ENCODE measurements around the gene CGB3.

CGB3 gene

DNA sequence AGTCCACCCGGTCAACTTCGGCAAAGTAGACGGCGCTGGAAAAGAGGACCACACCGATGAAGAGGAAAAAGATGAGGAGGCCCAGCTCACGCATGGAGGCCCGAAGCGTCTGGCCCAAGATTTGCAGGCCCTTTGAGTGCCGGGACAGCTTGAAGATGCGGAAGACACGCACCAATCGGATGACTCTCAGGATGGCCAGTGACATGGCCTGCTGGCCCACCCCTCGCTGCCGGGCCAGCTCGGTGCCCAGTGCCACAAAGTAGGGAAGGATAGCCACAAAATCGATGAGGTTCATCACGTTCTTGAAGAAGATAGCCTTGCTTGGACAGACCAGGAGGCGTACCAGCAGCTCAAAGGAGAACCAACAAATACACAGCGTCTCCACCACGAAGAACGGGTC lies 46.3 kb upstream of the CGB3 start (continued):
- TF ChIP-seq RBAK (tag by site-specific recombination; IDR thresholded peaks at IDR 0.05): no peak
- no peak for TF ChIP-seq ZSCAN30 (tag by site-specific recombination; IDR thresholded peaks at IDR 0.05)
- TF ChIP-seq KLF8 (tag by site-specific recombination; IDR thresholded peaks at IDR 0.05): no peak
- TF ChIP-seq ZNF19 (tag by site-specific recombination; IDR thresholded peaks at IDR 0.05; ENCODE audit: low read depth): no peak
- no peak for TF ChIP-seq FEZF1 (tag by site-specific recombination; IDR thresholded peaks at IDR 0.05)

DNA sequence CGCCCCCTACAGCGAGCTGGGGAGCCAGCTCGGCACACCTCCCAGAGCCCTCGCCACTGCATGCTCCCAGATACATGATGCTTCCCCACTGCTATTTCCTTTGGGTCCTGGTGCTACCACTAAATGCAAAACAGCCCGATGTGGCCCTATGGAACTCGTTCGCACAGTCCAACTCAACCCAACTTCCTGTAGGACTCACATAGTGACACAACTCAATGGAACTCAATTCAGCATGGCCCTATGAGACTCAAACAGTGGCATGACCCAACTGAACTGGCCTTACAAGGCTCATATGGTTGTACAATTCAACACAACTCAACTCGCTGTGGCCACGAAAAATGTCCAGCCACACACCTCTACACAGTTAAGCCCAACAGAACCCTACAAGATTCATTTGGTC lies 44.9 kb upstream of the CGB3 start:
- Histone ChIP-seq H3K27ac (ENCODE audit: extremely low read depth, low read depth, low read length) (no peak overlapping the region), H3K4me3 (ENCODE audit: low read depth, low read length) (no peak overlapping the region), H3K4me1 (ENCODE audit: control insufficient read depth, insufficient read depth, low read length) (peaks cover 6% of the 10 kb centered on the region), H3K36me3 (ENCODE audit: control insufficient read depth in 2 of 2, insufficient read depth in 1 of 2, low read length in 2 of 2) (no peaks in the 10 kb centered on the region), H3K9me3 (ENCODE audit: control insufficient read depth, insufficient read depth, low read depth, low read length) (no peaks in the 10 kb centered on the region)
- POLR2A ChIA-PET: no interaction called here
- CTCF ChIA-PET: interaction anchor here (0.7 to 3.3 kb wide), 8 partner anchors 9 to 281 kb away, joined by 3 to 25 read pairs (median 3); no protein-coding TSS in a partner anchor
- no peak for TF ChIP-seq ZNF792 (tag by site-specific recombination; IDR thresholded peaks at IDR 0.05)
- TF ChIP-seq, protein P1, sequence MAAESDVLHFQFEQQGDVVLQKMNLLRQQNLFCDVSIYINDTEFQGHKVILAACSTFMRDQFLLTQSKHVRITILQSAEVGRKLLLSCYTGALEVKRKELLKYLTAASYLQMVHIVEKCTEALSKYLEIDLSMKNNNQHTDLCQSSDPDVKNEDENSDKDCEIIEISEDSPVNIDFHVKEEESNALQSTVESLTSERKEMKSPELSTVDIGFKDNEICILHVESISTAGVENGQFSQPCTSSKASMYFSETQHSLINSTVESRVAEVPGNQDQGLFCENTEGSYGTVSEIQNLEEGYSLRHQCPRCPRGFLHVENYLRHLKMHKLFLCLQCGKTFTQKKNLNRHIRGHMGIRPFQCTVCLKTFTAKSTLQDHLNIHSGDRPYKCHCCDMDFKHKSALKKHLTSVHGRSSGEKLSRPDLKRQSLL (tag by site-specific recombination; IDR thresholded peaks at IDR 0.05): no peak
- TF ChIP-seq, protein P2, sequence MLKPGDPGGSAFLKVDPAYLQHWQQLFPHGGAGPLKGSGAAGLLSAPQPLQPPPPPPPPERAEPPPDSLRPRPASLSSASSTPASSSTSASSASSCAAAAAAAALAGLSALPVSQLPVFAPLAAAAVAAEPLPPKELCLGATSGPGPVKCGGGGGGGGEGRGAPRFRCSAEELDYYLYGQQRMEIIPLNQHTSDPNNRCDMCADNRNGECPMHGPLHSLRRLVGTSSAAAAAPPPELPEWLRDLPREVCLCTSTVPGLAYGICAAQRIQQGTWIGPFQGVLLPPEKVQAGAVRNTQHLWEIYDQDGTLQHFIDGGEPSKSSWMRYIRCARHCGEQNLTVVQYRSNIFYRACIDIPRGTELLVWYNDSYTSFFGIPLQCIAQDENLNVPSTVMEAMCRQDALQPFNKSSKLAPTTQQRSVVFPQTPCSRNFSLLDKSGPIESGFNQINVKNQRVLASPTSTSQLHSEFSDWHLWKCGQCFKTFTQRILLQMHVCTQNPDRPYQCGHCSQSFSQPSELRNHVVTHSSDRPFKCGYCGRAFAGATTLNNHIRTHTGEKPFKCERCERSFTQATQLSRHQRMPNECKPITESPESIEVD (tag by site-specific recombination; IDR thresholded peaks at IDR 0.05): no peak
- TF ChIP-seq, protein P3, sequence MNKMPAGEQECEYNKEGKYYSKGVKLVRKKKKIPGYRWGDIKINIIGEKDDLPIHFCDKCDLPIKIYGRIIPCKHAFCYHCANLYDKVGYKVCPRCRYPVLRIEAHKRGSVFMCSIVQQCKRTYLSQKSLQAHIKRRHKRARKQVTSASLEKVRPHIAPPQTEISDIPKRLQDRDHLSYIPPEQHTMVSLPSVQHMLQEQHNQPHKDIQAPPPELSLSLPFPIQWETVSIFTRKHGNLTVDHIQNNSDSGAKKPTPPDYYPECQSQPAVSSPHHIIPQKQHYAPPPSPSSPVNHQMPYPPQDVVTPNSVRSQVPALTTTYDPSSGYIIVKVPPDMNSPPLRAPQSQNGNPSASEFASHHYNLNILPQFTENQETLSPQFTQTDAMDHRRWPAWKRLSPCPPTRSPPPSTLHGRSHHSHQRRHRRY (tag by site-specific recombination; IDR thresholded peaks at IDR 0.05): no peak
- no peak for TF ChIP-seq YY1 (tag by site-specific recombination; IDR thresholded peaks at IDR 0.05)
- no peak for TF ChIP-seq HOXD13 (CRISPR knock-in tag; IDR thresholded peaks at IDR 0.05; ENCODE audit: borderline replicate concordance)
- TF ChIP-seq ZNF76 (tag by site-specific recombination; IDR thresholded peaks at IDR 0.05; ENCODE audit: borderline replicate concordance, low read depth): no peak
- TF ChIP-seq ZNF146 (tag by site-specific recombination; IDR thresholded peaks at IDR 0.05): no peak
- TF ChIP-seq ZNF423 (tag by site-specific recombination; IDR thresholded peaks at IDR 0.05): no peak
- no peak for TF ChIP-seq ZNF112 (tag by site-specific recombination; IDR thresholded peaks at IDR 0.05)
- TF ChIP-seq, protein P4, sequence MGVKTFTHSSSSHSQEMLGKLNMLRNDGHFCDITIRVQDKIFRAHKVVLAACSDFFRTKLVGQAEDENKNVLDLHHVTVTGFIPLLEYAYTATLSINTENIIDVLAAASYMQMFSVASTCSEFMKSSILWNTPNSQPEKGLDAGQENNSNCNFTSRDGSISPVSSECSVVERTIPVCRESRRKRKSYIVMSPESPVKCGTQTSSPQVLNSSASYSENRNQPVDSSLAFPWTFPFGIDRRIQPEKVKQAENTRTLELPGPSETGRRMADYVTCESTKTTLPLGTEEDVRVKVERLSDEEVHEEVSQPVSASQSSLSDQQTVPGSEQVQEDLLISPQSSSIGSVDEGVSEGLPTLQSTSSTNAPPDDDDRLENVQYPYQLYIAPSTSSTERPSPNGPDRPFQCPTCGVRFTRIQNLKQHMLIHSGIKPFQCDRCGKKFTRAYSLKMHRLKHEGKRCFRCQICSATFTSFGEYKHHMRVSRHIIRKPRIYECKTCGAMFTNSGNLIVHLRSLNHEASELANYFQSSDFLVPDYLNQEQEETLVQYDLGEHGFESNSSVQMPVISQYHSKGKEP (tag by site-specific recombination; IDR thresholded peaks at IDR 0.05): no peak
- no peak for TF ChIP-seq TCF7L2 (IDR thresholded peaks at IDR 0.05; ENCODE audit: borderline replicate concordance, low read depth, low read length)
- no peak for TF ChIP-seq KLF9 (tag by site-specific recombination; IDR thresholded peaks at IDR 0.05; ENCODE audit: low read depth)
- TF ChIP-seq ZNF138 (tag by site-specific recombination; IDR thresholded peaks at IDR 0.05; ENCODE audit: borderline replicate concordance): no peak
- no peak for TF ChIP-seq ZNF510 (tag by site-specific recombination; IDR thresholded peaks at IDR 0.05; ENCODE audit: insufficient replicate concordance)
- no peak for TF ChIP-seq ZNF621 (tag by site-specific recombination; IDR thresholded peaks at IDR 0.05)
- no peak for TF ChIP-seq BCL11B (tag by site-specific recombination; IDR thresholded peaks at IDR 0.05; ENCODE audit: low read depth)
- no peak for TF ChIP-seq ZNF629 (tag by site-specific recombination; IDR thresholded peaks at IDR 0.05)

All from HEK293 (cell line).